HCT116 (cell line): ENCODE measurements around the gene ITPR2. TPM values are rescaled to one million over a fixed set of nuclear protein-coding genes. Genes with fewer than 3 reads are reported as not detected.

Source experiments
- ATAC-seq: fragments of 200-7000 bp; cut with Tn5 transposase; 2 replicates; pipeline ENCODE4 v1.9.1; 2020; ENCODE audit warnings: mild to moderate bottlenecking, moderate library complexity
- BruUV-seq: library from RNA; stranded (reverse); fragments of 400-500 nt; replicated peaks from 2 replicates; lab custom pipeline; 2021; lab: Mats Ljungman, UMichigan
- CTCF ChIA-PET: fragments of 300-600 bp; sonication (Branson Sonifier 250); formaldehyde crosslinking; loops from one replicate; lab custom pipeline; 2021; ENCODE audit warnings: antibody characterized with exemption; lab: Charles Lee
- POLR2A ChIA-PET: fragments of 300-600, 350-600 bp; sonication (Branson Sonifier 250); formaldehyde crosslinking; loops from one replicate; lab custom pipeline; 2021; ENCODE audit warnings: antibody characterized with exemption; lab: Charles Lee
- RAD21 ChIA-PET, 2 experiments: fragments of 300-600 bp; sonication (Branson Sonifier 250); formaldehyde crosslinking; loops; one replicate each; lab custom pipeline; 2023; ENCODE audit warnings: low total read pairs in 2 of 2; ENCODE audit not compliant: uncharacterized antibody in 2 of 2, unreplicated experiment in 2 of 2, low non-redundant PET in 1 of 2; lab: Charles Lee
- DNase-seq: peaks from one replicate; pipeline ENCODE4 v3.0.0-alpha.2; 2010; ENCODE audit warnings: low read depth, low spot score
- H2AFZ ChIP-seq: fragments of 200-600 bp; shearing (Covaris generic), sonication (generic); 2 replicates; pipeline ENCODE4 v1.6.1; 2017; ENCODE audit warnings: low read depth, mixed run types, mixed read lengths, antibody characterized with exemption, low read length; ENCODE audit not compliant: poor library complexity, severe bottlenecking
- H3K27ac ChIP-seq: 2 replicates; pipeline ENCODE4 v1.5.1; 2012; ENCODE audit warnings: low read depth, low read length
- H3K27me3 ChIP-seq: fragments of 200-600 bp; sonication (generic); 2 replicates; pipeline ENCODE4 v1.6.1; 2016; ENCODE audit warnings: mixed run types, low read length, mixed read lengths; ENCODE audit not compliant: insufficient read depth
- H3K36me3 ChIP-seq, 2 experiments: fragments of 200-500 bp in 1 of 2; fragments of 200-600 bp in 1 of 2; sonication (Bioruptor generic) in 1 of 2; sonication (generic) in 1 of 2; 2 replicates each; pipeline versions ENCODE4 v1.5.1 to v1.6.1; 2014 to 2016; ENCODE audit warnings: low read length in 2 of 2, inconsistent platforms in 1 of 2, mixed read lengths in 1 of 2, mixed run types in 1 of 2; ENCODE audit not compliant: insufficient read depth in 2 of 2, control insufficient read depth in 1 of 2
- H3K4me1 ChIP-seq, 2 experiments: fragments of 200-600 bp in 1 of 2; sonication (generic) in 1 of 2; 2 replicates each; pipeline versions ENCODE4 v1.5.1 to v1.6.1; 2012 to 2017; ENCODE audit warnings: low read length in 2 of 2, inconsistent platforms in 1 of 2, mild to moderate bottlenecking in 1 of 2, mixed read lengths in 1 of 2, mixed run types in 1 of 2, moderate library complexity in 1 of 2; ENCODE audit not compliant: insufficient read depth in 2 of 2, control insufficient read depth in 1 of 2
- H3K4me2 ChIP-seq: fragments of 200-600 bp; sonication (generic); 2 replicates; pipeline ENCODE4 v1.6.1; 2017; ENCODE audit warnings: mixed run types, low read length, mixed read lengths
- H3K4me3 ChIP-seq, 2 experiments: fragments of 200-600 bp in 1 of 2; sonication (generic) in 1 of 2; replicated peaks in 1 of 2; 2 replicates each; pipeline ENCODE4 v1.5.1; 2011 to 2016; ENCODE audit warnings: low read length in 2 of 2, control low read depth in 1 of 2, low read depth in 1 of 2, mild to moderate bottlenecking in 1 of 2, mixed read lengths in 1 of 2, mixed run types in 1 of 2
- H3K79me2 ChIP-seq: fragments of 200-600 bp; sonication (generic); 2 replicates; pipeline ENCODE4 v1.6.1; 2017; ENCODE audit warnings: mild to moderate bottlenecking, mixed run types, low read length, moderate library complexity, mixed read lengths; ENCODE audit not compliant: insufficient read depth
- H3K9ac ChIP-seq: fragments of 200-600 bp; sonication (generic); 2 replicates; pipeline ENCODE4 v1.6.1; 2016; ENCODE audit warnings: low read length, mixed read lengths
- H3K9me2 ChIP-seq: fragments of 200-600 bp; sonication (generic), shearing (Covaris generic); 2 replicates; pipeline ENCODE4 v1.6.1; 2017; ENCODE audit warnings: mixed run types, mild to moderate bottlenecking, moderate library complexity; ENCODE audit not compliant: insufficient read depth
- H3K9me3 ChIP-seq, 2 experiments: fragments of 200-500 bp in 1 of 2; fragments of 200-600 bp in 1 of 2; sonication (Bioruptor generic) in 1 of 2; sonication (generic) in 1 of 2; 2 replicates each; pipeline ENCODE4 v1.6.1; 2014 to 2017; ENCODE audit warnings: low read length in 2 of 2, mixed read lengths in 2 of 2, inconsistent platforms in 1 of 2, low read depth in 1 of 2, mild to moderate bottlenecking in 1 of 2, mixed run types in 1 of 2, moderate library complexity in 1 of 2; ENCODE audit not compliant: control insufficient read depth in 1 of 2, insufficient read depth in 1 of 2
- H4K20me1 ChIP-seq: fragments of 200-600 bp; sonication (generic), shearing (Covaris generic); 2 replicates; pipeline ENCODE4 v1.6.1; 2017; ENCODE audit warnings: mixed run types, mild to moderate bottlenecking, moderate library complexity; ENCODE audit not compliant: insufficient read depth
- CEBPB ChIP-seq: IDR thresholded peaks from 2 replicates; pipeline ENCODE4 v1.6.1; 2012; ENCODE audit warnings: low read depth
- CTCF ChIP-seq, 3 experiments: fragments of 200-600 bp in 1 of 3; sonication (generic) in 1 of 3; IDR thresholded peaks in 2 of 3; conservative IDR thresholded peaks in 1 of 3; 2 replicates each; pipeline ENCODE4 v1.5.1; 2012 to 2017; ENCODE audit warnings: low read depth in 2 of 3, low read length in 2 of 3, antibody characterized with exemption in 1 of 3, borderline replicate concordance in 1 of 3, control low read depth in 1 of 3, mild to moderate bottlenecking in 1 of 3, mixed read lengths in 1 of 3, mixed run types in 1 of 3, moderate library complexity in 1 of 3; ENCODE audit not compliant: insufficient read depth in 1 of 3
- EZH2 ChIP-seq: fragments of 200-600 bp; sonication (generic); IDR thresholded peaks from 2 replicates; pipeline ENCODE4 v1.6.1; 2017; ENCODE audit warnings: antibody characterized with exemption, mixed run types
- RAD21 ChIP-seq: IDR thresholded peaks from 2 replicates; pipeline ENCODE4 v1.6.1; 2012; ENCODE audit warnings: low read depth, mild to moderate bottlenecking
- intact Hi-C: fragments of 100-400 bp; cut with micrococcal nuclease; formaldehyde crosslinking; loops from 2 replicates; pipeline ENCODE4 v1.10.0; 2022
- total RNA-seq: library from RNA; stranded (reverse); gene quantifications from one replicate; pipeline ENCODE4 v1.2.1, GENCODE V29; 2021; ENCODE audit not compliant: unreplicated experiment

The ITPR2 gene
- total RNA-seq, 1 experiment from 2014 or later: 6.5 TPM

DNA sequence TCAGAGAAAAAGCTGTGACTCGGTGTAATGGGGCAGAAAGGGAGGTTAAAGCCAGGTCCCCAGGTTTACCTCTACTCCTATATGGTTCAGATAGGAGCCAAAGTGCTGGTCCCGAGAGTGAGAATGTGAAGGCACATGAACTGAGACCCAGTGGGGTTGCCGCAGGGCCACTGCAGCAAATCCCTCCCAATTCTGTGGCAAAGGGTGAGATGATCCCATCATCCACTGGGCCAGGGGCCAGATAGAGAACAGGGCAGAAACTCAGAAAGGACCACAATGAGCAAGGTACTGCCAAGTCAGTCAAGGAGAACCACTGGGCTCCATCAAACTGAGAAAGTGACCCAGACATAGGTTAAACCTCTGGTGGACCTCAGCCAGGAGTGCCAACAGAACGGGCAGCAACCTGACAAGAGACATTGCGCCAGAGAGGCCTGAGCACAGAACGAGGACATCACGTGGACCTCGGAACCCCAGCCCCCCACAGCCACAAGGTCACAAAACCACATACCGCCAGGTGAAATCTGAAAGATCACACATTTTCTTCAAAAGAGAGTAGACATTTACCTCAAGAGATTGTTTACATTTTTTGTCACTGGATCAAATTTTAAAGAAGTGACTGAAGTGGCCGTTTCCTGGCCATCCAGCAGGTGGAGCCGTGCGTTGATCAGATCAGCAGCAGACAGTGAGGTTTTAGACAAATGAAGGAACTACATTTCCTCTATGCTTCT is 20.5 kb upstream of the ITPR2 start:
- ChIA-PET CTCF (interaction anchor here (0.7 to 1.5 kb wide), 3 partner anchors 10 to 162 kb away, joined by 4 to 5 read pairs (median 5); no protein-coding TSS in a partner anchor), POLR2A (no interaction called here), RAD21 (no interaction called here)
- ATAC-seq: peak; percentile 96
- Histone ChIP-seq H3K4me2 (0 out of 2 replicates have a peak overlapping the region, but pooled peaks have one; percentile 18), H3K9me3 (no peaks in the 10 kb centered on the region), H3K36me3 (no peaks in the 10 kb centered on the region), H4K20me1 (no peaks in the 10 kb centered on the region), H3K9me2 (0 out of 2 replicates have a peak, but pooled peaks cover 3% of the 10 kb centered on the region), H3K27me3 (no peaks in the 10 kb centered on the region), H3K9ac (no peak overlapping the region), H2AFZ (peak overlapping the region; percentile 96), H3K27ac (no peak overlapping the region), H3K4me1 (0 out of 4 replicates have a peak, but pooled peaks cover 0 to 3% of the 10 kb centered on the region in 2 experiments), H3K79me2 (no peaks in the 10 kb centered on the region), H3K4me3 (no peak overlapping the region)
- no peak for DNase-seq
- peak; percentile 84 to 93 (median 91) for TF ChIP-seq CTCF (IDR thresholded peaks at IDR 0.05 in 2 of 3, conservative IDR thresholded peaks at IDR 0.05 in 1 of 3; ENCODE audit: borderline replicate concordance in 1 of 3, insufficient read depth in 1 of 3, low read depth in 2 of 3, low read length in 2 of 3)
- peak; percentile 75 for TF ChIP-seq RAD21
- TF ChIP-seq EZH2: no peak
- TF ChIP-seq CEBPB: no peak
- intact Hi-C loops: loop anchor here (1.0 to 10.0 kb wide), 5 partner anchors 31 to 851 kb away; no protein-coding TSS in a partner anchor
- no TSS peak for BruUV-seq
